HL-60 (cell line): ENCODE results near the gene LDB2.

Experiments
- DNase-seq, 2 experiments: peaks; one replicate each; pipeline ENCODE4 v3.0.0-alpha.2; 2010 to 2020; ENCODE audit warnings: low read depth in 1 of 2, low spot score in 1 of 2
- H3K27ac ChIP-seq: fragments of 250-450 bp; sonication (Bioruptor Pico); replicated peaks from 2 replicates; pipeline ENCODE4 v1.5.1; 2020; ENCODE audit warnings: mild to moderate bottlenecking, moderate library complexity
- H3K27me3 ChIP-seq: fragments of 250-450 bp; sonication (Bioruptor Pico); 2 replicates; pipeline ENCODE4 v1.5.1; 2021; ENCODE audit warnings: mild to moderate bottlenecking, moderate library complexity; ENCODE audit not compliant: insufficient read depth, poor library complexity, severe bottlenecking
- H3K4me3 ChIP-seq: replicated peaks from 2 replicates; pipeline ENCODE4 v1.5.1; 2011; ENCODE audit warnings: mild to moderate bottlenecking, control low read depth, low read length; ENCODE audit not compliant: insufficient read depth
- CTCF ChIP-seq: IDR thresholded peaks from one replicate; pipeline ENCODE4 v1.5.1; 2011; ENCODE audit warnings: low read length, control low read depth, inconsistent platforms; ENCODE audit not compliant: insufficient read depth
- GABPA ChIP-seq: IDR thresholded peaks from 2 replicates; pipeline ENCODE4 v1.6.1; 2012; ENCODE audit warnings: low read depth
- POLR2AphosphoS5 ChIP-seq: IDR thresholded peaks from 2 replicates; pipeline ENCODE4 v1.6.1; 2012; ENCODE audit warnings: low read depth
- REST ChIP-seq: IDR thresholded peaks from 2 replicates; pipeline ENCODE4 v1.6.1; 2012; ENCODE audit warnings: low read depth; ENCODE audit not compliant: insufficient replicate concordance
- SPI1 ChIP-seq: IDR thresholded peaks from 2 replicates; pipeline ENCODE4 v1.6.1; 2012; ENCODE audit warnings: low read depth, mild to moderate bottlenecking, borderline replicate concordance

The LDB2 gene

GRCh38 chr4:16682975-16683374 is 215.5 kb downstream of the LDB2 start:
- Histone ChIP-seq H3K27ac (no peak overlapping the region), H3K4me3 (no peak overlapping the region), H3K27me3 (no peaks in the 10 kb centered on the region)
- TF ChIP-seq POLR2AphosphoS5 (no peak), GABPA (no peak), SPI1 (no peak), REST (no peak), CTCF (no peak)
- DNase-seq: no peak

GRCh38 chr4:16677001-16677944 is 221.2 kb downstream of the LDB2 start:
- H3K27ac ChIP-seq: no peak overlapping the region
- DNase-seq: no peak

More at GRCh38 chr4:16677001-16677944, 221.2 kb downstream of the LDB2 start:
- TF ChIP-seq CTCF (no peak), GABPA (no peak), REST (no peak), SPI1 (no peak), POLR2AphosphoS5 (no peak)
- no peaks in the 10 kb centered on the region for H3K27me3 ChIP-seq
- no peak overlapping the region for H3K4me3 ChIP-seq
